GM20431 (cell line): Measurements from ENCODE around the gene CLEC11A.

ENCODE experiments used
- in situ Hi-C: fragments of 300-500 bp; cut with MseI, MboI; formaldehyde crosslinking; loops from one replicate; pipeline ENCODE4 v1.15.0; 2020; ENCODE audit warnings: low sequenced_read_pairs; ENCODE audit not compliant: unreplicated experiment

The CLEC11A gene

GRCh38 chr19:50703915-50704796 is 19.0 kb upstream of the CLEC11A start:
- in situ Hi-C loops: no loop called here

GRCh38 chr19:50705422-50706019 is 17.6 kb upstream of the CLEC11A start:
- in situ Hi-C loops: no loop called here

GRCh38 chr19:50706387-50706786 is 16.8 kb upstream of the CLEC11A start:
- in situ Hi-C loops: no loop called here

GRCh38 chr19:50708179-50708879 is 14.8 kb upstream of the CLEC11A start:
- in situ Hi-C loops: no loop called here

DNA sequence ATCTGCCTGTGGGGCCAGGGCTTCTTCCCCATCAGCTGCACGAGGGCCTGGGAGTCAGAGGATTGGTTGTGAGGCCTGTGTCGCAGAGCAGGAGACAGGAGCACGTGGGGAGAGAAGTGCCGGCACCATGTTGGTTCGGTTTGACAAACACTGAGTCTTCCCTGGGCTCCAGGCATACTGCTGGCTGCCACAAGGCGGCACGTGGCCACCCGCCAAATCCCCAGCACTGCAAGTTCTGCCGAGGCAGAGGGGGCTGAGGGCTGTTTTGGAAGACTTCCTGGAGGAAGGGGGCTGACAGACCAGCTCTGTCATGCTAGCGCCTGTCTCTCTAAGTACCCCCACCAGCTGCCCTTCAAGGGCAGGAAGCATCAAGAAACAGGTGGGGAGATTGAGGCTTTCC is 13.1 kb upstream of the CLEC11A start:
- in situ Hi-C loops: no loop called here

- in situ Hi-C loops: no loop called here
Measured at GRCh38 chr19:50710612-50711011, 12.6 kb upstream of the CLEC11A start.

DNA sequence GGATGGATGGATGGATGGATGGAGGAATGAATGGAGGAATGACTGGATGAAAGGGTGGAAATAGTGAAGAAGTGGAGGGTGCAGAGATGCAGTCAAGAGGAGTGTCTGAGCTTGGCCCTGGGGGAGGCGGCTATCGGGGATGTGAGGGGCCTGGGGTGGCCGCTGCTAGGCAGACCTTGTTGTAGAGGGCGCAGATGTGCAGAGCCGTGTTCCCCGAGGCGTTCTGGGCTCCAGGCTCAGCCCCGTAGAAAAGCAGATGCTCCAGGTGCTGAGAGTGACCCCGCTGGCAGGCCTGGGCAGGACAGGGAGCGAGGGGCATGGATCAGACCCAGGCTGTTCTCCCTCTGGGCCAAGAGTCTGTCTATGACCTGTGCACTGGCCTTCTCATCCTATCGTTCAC is 12.0 kb upstream of the CLEC11A start:
- in situ Hi-C loops: no loop called here

DNA sequence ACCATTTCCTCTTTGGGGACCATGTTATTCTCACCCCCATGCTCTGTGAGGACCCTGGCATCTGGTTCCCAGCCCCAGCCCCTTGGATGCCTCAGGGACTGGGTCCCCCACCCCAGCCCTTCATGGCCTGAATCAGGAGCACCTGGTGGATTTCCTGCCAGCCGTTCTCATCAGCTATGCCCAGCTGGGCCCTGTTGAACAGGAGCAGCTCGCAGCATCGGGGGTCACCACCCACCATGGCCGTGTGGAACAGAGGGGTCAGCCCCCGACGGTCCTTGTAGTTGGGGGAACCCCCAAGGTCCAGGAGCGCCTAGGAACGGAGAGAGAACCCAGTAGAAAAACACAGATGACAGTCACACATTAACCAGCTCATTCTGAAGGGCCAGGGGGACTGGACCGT is 11.4 kb upstream of the CLEC11A start:
- in situ Hi-C loops: no loop called here

DNA sequence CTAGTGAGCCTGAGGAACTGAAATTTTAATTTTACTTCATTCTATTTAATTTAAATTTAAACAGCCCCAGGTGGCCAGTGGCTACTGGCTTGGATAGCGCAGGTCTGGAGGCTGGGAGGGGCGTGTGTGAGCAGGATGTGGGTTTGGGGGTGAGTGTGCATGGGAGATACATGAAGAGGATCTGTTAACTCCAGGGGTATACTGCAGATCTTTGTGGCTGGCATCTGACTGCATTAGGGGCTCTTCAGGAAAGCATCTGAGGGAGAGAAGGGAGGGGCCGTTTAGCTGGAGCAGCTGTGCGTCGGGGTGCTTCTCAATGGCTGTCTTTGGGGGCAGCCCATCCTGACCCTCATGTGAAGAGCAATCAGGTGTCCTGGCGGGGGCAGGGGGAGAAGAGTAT is 10.3 kb upstream of the CLEC11A start:
- in situ Hi-C loops: no loop called here

DNA sequence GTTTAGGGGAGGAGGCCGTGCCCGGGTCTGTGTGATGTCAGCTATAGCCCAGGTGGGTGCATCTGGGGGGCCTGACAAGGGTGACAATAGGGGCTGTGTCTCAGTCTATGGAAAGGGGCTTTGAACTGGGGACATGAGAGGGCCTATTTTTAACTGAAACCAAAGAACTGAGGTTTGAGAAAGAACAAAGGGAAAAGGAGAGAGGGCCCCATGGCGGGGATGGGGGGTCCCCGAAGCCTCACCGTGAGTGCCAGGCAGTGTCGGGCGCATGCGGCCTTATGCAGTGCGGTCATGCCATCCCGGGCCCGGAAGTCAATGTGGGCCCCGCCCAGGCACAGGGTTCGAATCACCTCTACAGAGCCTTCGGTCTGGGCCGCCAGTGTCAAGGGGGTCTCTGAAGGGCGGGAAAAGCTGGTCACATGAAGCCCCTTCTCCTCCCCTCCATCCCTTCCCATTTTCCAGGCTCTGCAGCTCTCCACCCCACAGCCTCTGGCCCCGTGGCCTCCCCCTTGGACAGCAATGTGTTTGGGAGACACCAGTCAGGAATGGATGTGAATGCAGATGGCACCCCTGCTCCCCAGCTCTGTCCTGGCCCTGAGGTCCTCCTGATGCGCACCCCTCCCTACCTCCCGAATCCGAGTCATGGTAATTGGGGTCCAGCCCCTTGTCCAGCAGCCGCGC is 9.5 kb upstream of the CLEC11A start:
- in situ Hi-C loops: no loop called here

GRCh38 chr19:50716178-50717025 is 6.8 kb upstream of the CLEC11A start:
- in situ Hi-C loops: no loop called here

GRCh38 chr19:50717026-50717723 is 6.0 kb upstream of the CLEC11A start:
- in situ Hi-C loops: no loop called here

- in situ Hi-C loops: no loop called here
Measured at GRCh38 chr19:50717891-50718254, 5.3 kb upstream of the CLEC11A start.

DNA sequence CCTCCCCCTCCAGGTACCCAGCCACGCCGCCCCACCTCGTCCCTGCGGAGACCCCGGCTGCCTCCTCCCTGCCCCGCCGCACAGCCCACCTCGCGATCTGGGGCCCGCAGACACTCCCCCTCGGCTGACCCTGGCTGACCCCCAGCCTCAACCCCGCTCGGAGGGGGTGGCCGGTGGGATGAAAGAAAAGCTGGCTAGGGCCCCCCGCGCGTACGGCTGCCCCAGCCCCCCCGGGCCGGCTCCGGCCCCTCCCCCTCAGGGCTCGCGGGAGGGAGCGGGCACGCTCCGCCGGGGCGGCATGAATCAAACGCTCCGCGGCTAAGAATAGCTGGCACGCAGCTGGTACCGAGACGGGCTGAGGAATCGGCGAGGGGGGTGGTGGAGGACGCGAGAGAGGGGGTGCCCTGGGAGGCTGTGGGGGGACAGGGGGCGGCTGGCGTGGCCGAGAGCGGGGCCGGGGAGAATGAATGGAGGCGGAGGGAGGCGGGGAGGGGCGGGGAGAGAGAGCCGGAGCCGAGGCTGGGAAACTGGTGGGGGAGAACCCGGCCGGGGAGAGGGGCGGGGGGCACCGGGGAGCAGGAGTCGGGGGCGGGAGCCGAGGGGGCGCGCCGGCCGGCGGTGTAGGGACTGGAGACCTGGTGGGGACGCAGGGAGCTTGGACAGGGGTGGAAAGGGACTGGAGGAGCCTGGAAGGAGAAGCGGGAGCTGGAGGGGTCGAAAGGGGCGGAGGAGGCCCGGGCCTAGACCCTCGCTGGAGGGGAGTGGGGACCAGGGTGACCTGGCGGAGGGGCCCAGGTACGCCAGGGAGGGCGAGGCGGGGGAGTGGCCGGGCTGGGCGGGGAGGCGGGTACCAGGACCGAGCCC is 4.7 kb upstream of the CLEC11A start:
- in situ Hi-C loops: no loop called here

GRCh38 chr19:50719119-50719435 is 4.1 kb upstream of the CLEC11A start:
- in situ Hi-C loops: no loop called here

DNA sequence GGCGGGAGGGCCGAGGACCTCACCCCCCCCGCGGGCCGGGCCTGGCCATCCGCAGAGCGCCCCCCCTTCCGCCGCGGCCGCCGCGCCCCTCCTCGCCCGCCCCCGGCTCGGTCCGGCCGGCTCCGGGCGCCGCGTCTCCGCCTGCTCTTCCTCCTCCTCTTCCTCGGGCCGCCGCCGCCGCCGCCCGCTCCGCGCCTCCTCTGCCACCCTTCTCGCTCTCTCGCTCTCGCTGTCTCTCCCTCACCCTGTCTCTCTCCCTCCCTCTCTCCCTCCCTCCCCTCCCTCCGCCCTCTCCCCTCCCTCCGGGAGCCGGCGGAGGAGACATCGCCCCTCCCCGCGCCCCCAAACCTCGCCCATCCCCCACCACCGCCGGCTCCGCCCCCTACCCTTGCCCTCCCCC is 3.6 kb upstream of the CLEC11A start, which contains the start of gene SHANK1:
Gene SHANK1 (minus strand): TSS at position 237 of the 400 bp plus-strand sequence. CDS start 2,883 bp downstream, outside the sequence.
- in situ Hi-C loops: no loop called here

GRCh38 chr19:50720181-50720920 is 2.8 kb upstream of the CLEC11A start:
- in situ Hi-C loops: no loop called here
